ENCODE results near the gene HOGA1. TPM values are rescaled to one million over a fixed set of nuclear protein-coding genes. Genes with fewer than 3 reads are reported as not detected.
"Not testable (repeated sequence)": the region's sequence is repeated elsewhere in the genome, so short reads cannot be mapped to it uniquely, and the experiment has no call there.

The HOGA1 gene
- total RNA-seq, 2 experiments from 2014 or later = not detected

- intact Hi-C loops (cut with micrococcal nuclease) = loop anchor here (2.0 to 5.0 kb wide), 3 partner anchors 39 to 159 kb away; no protein-coding TSS in a partner anchor
- Mint-ChIP-seq H3K27ac (no peak overlapping the region), H3K27me3 (ENCODE audit: low read depth) (no peaks in the 10 kb centered on the region), H3K4me1 (ENCODE audit: low read depth) (no peaks in the 10 kb centered on the region), H3K9me3 (no peaks in the 10 kb centered on the region), H3K36me3 (ENCODE audit: low read depth) (no peaks in the 10 kb centered on the region), H3K4me3 (no peak overlapping the region)
- CTCF ChIA-PET = interaction anchor here (1.3 kb wide), 1 partner anchor 40 kb away, joined by 5 read pairs; no protein-coding TSS in a partner anchor
- DNase-seq = no peak
Observed at GRCh38 chr10:97573672-97574071, 10.5 kb upstream of the HOGA1 start.

GRCh38 chr10:97574374-97575126 lies 9.6 kb upstream of the HOGA1 start:
- Mint-ChIP-seq H3K4me1 (ENCODE audit: low read depth) (no peaks in the 10 kb centered on the region), H3K27me3 (ENCODE audit: low read depth) (no peaks in the 10 kb centered on the region), H3K4me3 (no peak overlapping the region), H3K36me3 (ENCODE audit: low read depth) (no peaks in the 10 kb centered on the region), H3K27ac (no peak overlapping the region), H3K9me3 (no peaks in the 10 kb centered on the region)
- CTCF ChIA-PET = interaction anchor here (1.2 to 1.3 kb wide), 2 partner anchors 10 to 40 kb away, joined by 3 to 5 read pairs; no protein-coding TSS in a partner anchor
- intact Hi-C loops (cut with micrococcal nuclease) = loop anchor here (5.0 kb wide), 1 partner anchor 158 kb away; no protein-coding TSS in a partner anchor
- DNase-seq = no peak

- DNase-seq = no peak
- Mint-ChIP-seq H3K27ac (no peak overlapping the region), H3K36me3 (ENCODE audit: low read depth) (no peaks in the 10 kb centered on the region), H3K4me1 (ENCODE audit: low read depth) (no peaks in the 10 kb centered on the region), H3K27me3 (ENCODE audit: low read depth) (no peaks in the 10 kb centered on the region), H3K9me3 (no peaks in the 10 kb centered on the region), H3K4me3 (no peak overlapping the region)
- intact Hi-C loops (cut with micrococcal nuclease) = no loop called here
- CTCF ChIA-PET = interaction anchor here (1.2 to 1.4 kb wide), 4 partner anchors 10 to 56 kb away, joined by 3 to 5 read pairs (median 5); no protein-coding TSS in a partner anchor
Observed at GRCh38 chr10:97575127-97575668, 9.0 kb upstream of the HOGA1 start.

GRCh38 chr10:97576487-97576886 lies 7.7 kb upstream of the HOGA1 start:
- H3K9me3 Mint-ChIP-seq; H3K4me1 Mint-ChIP-seq (ENCODE audit: low read depth); H3K36me3 Mint-ChIP-seq (ENCODE audit: low read depth); DNase-seq; H3K4me3 Mint-ChIP-seq; H3K27ac Mint-ChIP-seq; H3K27me3 Mint-ChIP-seq (ENCODE audit: low read depth); intact Hi-C loops (cut with micrococcal nuclease): not testable (repeated sequence)
- CTCF ChIA-PET = interaction anchor here (0.9 to 1.4 kb wide), 3 partner anchors 23 to 58 kb away, joined by 3 to 5 read pairs (median 5); no protein-coding TSS in a partner anchor

GRCh38 chr10:97577701-97578100 lies 6.5 kb upstream of the HOGA1 start:
- no peaks in the 10 kb centered on the region for H3K4me1 Mint-ChIP-seq (ENCODE audit: low read depth)
- no peak overlapping the region for H3K27ac Mint-ChIP-seq
- intact Hi-C loops (cut with micrococcal nuclease) = no loop called here
- DNase-seq = no peak
- no peaks in the 10 kb centered on the region for H3K9me3 Mint-ChIP-seq
- H3K36me3 Mint-ChIP-seq (ENCODE audit: low read depth) = no peaks in the 10 kb centered on the region
- CTCF ChIA-PET = interaction anchor here (0.6 to 0.7 kb wide), 2 partner anchors 42 to 43 kb away, joined by 3 read pairs; no protein-coding TSS in a partner anchor
- H3K4me3 Mint-ChIP-seq = no peak overlapping the region
- H3K27me3 Mint-ChIP-seq (ENCODE audit: low read depth) = no peaks in the 10 kb centered on the region

GRCh38 chr10:97578171-97578844 lies 5.9 kb upstream of the HOGA1 start:
- no peaks in the 10 kb centered on the region for H3K27me3 Mint-ChIP-seq (ENCODE audit: low read depth)
- intact Hi-C loops (cut with micrococcal nuclease) = no loop called here
- no peak overlapping the region for H3K4me3 Mint-ChIP-seq
- no peaks in the 10 kb centered on the region for H3K36me3 Mint-ChIP-seq (ENCODE audit: low read depth)
- H3K9me3 Mint-ChIP-seq = no peaks in the 10 kb centered on the region
- H3K27ac Mint-ChIP-seq = no peak overlapping the region
- DNase-seq = no peak
- CTCF ChIA-PET = no interaction called here
- H3K4me1 Mint-ChIP-seq (ENCODE audit: low read depth) = no peaks in the 10 kb centered on the region

- Mint-ChIP-seq H3K27ac (no peak overlapping the region), H3K36me3 (ENCODE audit: low read depth) (no peaks in the 10 kb centered on the region), H3K27me3 (ENCODE audit: low read depth) (no peaks in the 10 kb centered on the region), H3K9me3 (no peaks in the 10 kb centered on the region), H3K4me3 (no peak overlapping the region), H3K4me1 (ENCODE audit: low read depth) (no peaks in the 10 kb centered on the region)
- DNase-seq = no peak
- intact Hi-C loops (cut with micrococcal nuclease) = no loop called here
- CTCF ChIA-PET = no interaction called here
Observed at GRCh38 chr10:97580421-97581367, 3.5 kb upstream of the HOGA1 start.

GRCh38 chr10:97582169-97582568 lies 2.0 kb upstream of the HOGA1 start:
- Mint-ChIP-seq H3K27me3 (ENCODE audit: low read depth) (no peaks in the 10 kb centered on the region), H3K9me3 (no peaks in the 10 kb centered on the region), H3K27ac (no peak overlapping the region), H3K4me1 (ENCODE audit: low read depth) (no peaks in the 10 kb centered on the region), H3K36me3 (ENCODE audit: low read depth) (no peaks in the 10 kb centered on the region), H3K4me3 (no peak overlapping the region)
- CTCF ChIA-PET = interaction anchor here (0.5 to 1.0 kb wide), 2 partner anchors 10 to 176 kb away, joined by 4 read pairs; partner anchors contain the start of gene ANKRD2
- DNase-seq = no peak
- intact Hi-C loops (cut with micrococcal nuclease) = no loop called here

- Mint-ChIP-seq H3K27me3 (ENCODE audit: low read depth) (no peaks in the 10 kb centered on the region), H3K27ac (no peak overlapping the region), H3K4me3 (no peak overlapping the region), H3K9me3 (no peaks in the 10 kb centered on the region), H3K36me3 (ENCODE audit: low read depth) (no peaks in the 10 kb centered on the region), H3K4me1 (ENCODE audit: low read depth) (no peaks in the 10 kb centered on the region)
- CTCF ChIA-PET = no interaction called here
- intact Hi-C loops (cut with micrococcal nuclease) = no loop called here
- no peak for DNase-seq
Observed at GRCh38 chr10:97583476-97583875, 713 bp upstream of the HOGA1 start.

- Mint-ChIP-seq H3K27ac (no peak overlapping the region), H3K9me3 (no peaks in the 10 kb centered on the region), H3K27me3 (ENCODE audit: low read depth) (no peaks in the 10 kb centered on the region), H3K4me1 (ENCODE audit: low read depth) (no peaks in the 10 kb centered on the region), H3K36me3 (ENCODE audit: low read depth) (no peaks in the 10 kb centered on the region), H3K4me3 (no peak overlapping the region)
- CTCF ChIA-PET = interaction anchor here (0.5 to 1.1 kb wide), 6 partner anchors 10 to 1214 kb away, joined by 3 to 4 read pairs (median 3); no protein-coding TSS in a partner anchor
- intact Hi-C loops (cut with micrococcal nuclease) = no loop called here
- no peak for DNase-seq
Observed at GRCh38 chr10:97584798-97585438, 729 bp downstream of the HOGA1 start.

- no peak overlapping the region for H3K4me3 Mint-ChIP-seq
- intact Hi-C loops (cut with micrococcal nuclease) = no loop called here
- no peaks in the 10 kb centered on the region for H3K4me1 Mint-ChIP-seq (ENCODE audit: low read depth)
- CTCF ChIA-PET = interaction anchor here (0.8 to 1.1 kb wide), 2 partner anchors 10 to 31 kb away, joined by 3 read pairs; no protein-coding TSS in a partner anchor
- H3K36me3 Mint-ChIP-seq (ENCODE audit: low read depth) = no peaks in the 10 kb centered on the region
- H3K9me3 Mint-ChIP-seq = no peaks in the 10 kb centered on the region
- DNase-seq = no peak
- no peak overlapping the region for H3K27ac Mint-ChIP-seq
- H3K27me3 Mint-ChIP-seq (ENCODE audit: low read depth) = no peaks in the 10 kb centered on the region
Observed at GRCh38 chr10:97585439-97585811, 1.2 kb downstream of the HOGA1 start.

All from activated naive CD4-positive, alpha-beta T cell treated with anti-CD3 and anti-CD28 coated beads for 36 hours (primary cell).